IPS DF 4.7 (cell line): ENCODE measurements around the gene TSPEAR.

Experiments used
- DNase-seq: peaks from one replicate; pipeline ENCODE4 v3.0.0-alpha.2; 2013; ENCODE audit warnings: low spot score; ENCODE audit errors: extremely low read depth

Gene TSPEAR

DNA sequence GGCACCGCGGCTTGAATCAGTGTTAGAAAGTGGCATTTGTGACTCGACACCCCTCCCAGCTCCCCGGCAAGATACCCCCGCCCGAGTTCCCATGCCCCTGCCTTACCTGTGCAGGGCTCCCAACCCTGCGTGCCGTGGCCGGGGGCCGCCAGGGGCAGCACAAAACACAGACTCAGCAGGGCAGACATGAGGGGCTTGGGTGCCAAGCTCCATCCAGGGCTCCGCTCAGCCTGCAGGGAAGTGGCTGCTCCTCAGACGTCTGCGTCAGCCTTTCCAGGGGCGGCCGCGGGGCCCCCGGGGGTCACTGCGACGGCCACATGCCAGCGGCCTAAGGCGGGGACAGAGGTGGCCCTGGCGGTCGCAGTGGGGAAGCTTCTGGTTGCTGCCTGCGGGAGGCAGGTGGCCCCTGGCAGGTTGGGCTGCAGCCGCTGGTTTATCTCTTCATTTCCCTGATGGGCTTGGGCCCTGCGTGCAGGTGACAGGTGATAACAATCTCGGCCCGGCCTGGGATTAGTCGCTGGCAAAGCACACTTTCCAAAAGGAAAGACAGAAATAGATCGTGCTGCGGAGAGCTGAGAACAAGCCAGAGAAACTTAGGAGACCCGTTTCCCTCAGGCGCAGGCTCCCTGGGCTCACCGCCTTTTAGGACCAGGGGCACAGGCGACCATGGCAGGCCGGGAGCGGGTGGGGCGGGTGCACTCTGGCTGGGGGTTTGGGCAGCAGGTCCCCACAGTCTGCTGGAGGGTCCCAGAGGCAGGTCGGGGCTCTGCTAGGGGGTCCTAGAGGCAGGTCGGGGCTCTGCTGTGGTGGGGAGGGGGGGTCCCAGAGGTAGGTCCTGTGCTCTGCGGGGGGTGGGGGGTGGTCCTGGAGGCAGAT, at the start of gene TSPEAR:
Gene TSPEAR (minus strand): TSS at position 246 of the 876 bp plus-strand sequence. CDS start 58 bp downstream, at position 188.
- no peak for DNase-seq

DNA sequence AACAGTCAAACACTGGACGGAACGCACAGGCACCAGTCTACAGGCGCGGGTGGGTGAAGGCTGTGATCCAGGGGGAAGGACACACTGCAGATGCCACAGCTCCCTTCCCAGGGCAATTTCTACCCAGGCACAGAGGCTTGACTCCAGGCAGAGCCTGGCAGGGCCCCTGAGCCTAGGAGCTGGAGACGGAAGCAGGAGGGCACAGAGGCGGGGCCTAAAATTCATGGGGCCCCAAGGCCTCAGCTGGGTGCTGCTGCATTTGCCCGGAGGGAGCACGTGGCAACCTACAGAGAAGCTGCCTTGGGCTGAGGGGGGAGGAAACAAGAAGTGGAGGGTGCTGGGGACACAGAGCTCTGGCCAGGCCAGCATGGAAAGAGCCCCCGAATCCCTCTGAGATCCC, 49.0 kb upstream of the TSPEAR start:
- DNase-seq = no peak

DNA sequence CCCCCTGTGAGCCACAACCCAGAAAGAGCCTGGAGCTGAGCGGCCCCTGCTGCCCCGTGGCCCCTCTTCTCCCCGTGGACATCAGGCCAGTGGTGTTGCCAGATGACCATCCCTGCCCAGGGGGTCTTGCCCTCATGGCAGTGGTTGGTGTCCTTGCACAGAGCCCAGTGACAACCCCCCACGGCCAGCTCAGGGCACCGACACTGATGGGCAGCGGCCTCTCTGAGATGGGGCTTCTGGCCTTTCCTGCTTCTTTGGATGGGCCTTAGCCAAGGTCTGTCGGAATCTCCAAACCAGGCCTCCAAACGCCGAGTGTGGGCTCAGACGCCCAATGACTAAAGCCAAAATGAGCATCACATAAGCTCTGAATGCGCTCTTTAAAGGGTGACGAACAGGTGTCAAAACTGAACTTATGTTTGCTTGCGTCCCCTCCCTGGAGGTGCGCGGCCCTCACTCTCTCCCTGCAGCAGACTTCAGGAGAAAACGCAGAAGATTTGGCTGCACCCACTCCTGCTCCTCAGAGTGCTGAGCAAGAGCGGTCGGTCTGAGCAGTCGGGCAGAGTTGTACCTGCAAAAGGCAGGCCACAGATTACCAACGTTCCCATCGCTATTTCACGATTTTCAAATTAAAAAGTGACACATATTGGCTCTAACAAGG, 48.4 kb upstream of the TSPEAR start:
- DNase-seq = no peak

DNA sequence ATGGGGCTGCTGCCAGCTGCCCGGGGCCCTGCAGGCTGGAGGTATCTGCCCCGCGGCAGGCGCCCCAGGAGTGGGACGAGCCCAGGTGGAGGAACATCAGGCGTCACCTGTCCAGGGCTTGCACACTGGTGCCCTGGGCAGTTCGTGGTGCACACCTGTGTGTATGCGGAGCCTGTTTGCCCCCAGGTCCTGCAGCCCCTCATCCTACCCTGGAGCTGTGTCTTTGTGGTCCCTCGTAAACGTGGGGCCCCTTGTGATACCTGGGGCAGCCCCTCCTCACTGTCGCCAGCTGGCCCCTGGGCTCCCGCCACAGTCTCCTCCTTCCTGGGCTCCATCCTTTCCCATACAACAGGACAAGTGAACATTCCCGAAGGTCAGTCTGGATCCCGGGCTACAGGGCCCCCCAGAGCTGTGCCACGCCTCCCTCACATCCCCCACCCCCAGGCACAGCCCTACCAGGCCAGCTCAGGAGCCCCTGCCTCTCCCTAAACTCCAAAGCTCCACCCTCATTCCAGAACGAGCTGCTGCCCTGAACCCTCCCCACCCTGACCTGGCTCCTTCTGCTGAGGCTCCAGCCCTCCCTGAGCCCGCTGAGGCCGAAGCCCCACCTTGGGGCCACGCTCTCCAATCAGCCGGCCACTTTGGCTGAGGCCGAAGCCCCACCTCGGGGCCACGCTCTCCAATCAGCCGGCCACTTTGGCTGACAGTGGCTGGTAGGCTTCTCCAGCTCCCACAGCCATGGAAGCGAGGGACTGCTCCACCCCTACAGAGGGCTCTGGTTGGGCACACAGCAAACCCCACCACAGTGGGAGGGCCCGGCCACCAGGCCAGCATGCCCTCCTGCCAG, 47.6 kb upstream of the TSPEAR start:
- no peak for DNase-seq

DNA sequence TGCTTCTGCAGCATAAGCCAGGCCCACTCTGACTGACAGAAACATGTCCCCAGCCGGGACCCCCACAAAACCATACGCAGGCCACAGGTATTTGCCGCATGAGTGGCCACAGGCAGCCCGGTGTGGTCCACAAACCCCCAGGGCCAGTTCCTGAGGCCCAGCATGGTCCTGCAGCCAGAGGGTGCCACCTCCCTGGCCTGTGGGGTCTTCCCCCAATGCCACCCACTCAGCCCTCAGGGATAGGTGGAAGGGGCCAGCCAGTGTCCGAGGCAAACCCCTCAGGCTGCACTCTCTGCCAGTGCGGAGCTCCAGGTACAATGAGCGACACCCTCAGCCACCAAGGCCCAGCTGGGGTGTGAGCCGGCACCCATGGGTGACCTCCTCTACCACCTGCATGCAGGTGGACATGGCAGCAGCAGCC, 46.8 kb upstream of the TSPEAR start:
- DNase-seq = no peak

DNA sequence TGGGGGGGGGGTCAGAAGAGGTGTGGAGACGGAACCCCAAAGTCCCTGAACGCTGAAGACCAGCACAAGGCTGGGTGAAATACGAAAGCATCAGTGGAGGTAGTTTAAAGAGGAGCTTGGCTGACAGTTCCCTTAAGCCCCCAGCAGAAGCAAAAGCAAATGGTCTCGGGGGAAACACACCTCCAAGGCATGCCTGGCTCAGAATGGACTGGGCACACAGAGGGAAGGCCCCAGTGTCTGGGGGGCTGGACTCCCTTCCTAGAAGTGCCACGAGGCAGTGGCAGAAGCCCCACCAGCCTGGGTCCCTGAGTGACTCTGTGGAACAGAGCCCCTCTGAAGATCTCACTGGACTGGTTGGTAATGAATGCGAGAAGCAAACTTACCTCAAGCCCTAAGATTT, 46.4 kb upstream of the TSPEAR start:
- no peak for DNase-seq

DNA sequence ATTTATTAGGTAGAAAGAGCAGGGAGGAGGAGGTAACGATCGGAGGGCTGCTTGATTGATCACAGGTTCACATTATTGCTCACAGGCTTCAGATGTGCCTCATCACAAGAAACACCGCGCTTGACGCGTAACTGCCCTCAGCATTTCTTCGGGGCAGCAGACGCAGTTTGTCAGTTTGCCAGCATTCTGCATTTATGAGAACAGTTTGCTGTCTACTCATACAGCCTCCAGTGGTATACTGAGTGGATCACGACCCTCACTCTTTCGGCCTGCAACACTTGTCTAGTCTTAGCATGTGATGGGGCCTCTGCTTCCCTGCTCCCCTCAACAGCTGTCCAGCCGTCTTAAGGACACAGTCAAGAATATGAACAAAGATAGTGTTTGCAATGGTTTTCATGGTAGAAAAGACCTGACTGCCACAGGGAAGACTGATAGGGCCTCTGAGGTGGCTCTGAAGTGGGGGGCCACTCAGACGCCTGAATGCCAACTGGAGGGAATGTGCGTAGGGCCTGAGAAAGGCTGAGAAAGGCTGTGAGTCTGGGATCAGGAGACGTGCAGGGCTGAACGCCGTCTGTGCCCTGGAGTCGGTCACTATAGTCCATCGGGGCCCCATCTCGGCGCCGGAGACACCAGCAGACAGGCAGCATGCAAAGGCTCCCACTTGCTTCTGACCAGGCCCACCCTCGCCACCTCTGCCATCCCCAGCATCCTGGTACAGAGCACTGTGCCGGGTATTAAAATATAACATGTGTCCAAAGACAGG, 45.2 kb upstream of the TSPEAR start:
- no peak for DNase-seq

DNA sequence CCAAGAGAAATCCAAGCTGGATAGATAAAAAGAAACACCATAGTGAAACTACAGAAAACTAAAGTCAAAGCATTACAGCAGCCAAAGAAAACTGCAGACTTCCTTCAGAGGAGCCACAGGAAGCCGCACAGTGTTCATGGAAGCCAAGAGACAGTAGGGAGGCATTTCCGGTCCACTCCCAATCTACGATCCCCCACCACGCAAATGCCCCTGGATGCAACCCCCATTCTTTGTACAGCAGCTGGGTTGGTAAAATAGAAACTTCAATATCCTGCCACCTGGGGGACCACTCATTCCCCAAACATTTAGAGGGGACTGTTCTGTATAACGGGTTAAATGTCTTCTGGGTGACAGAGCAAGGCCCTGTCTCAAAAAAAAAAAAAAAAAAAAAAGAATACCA, 43.9 kb upstream of the TSPEAR start:
- DNase-seq = no peak

DNA sequence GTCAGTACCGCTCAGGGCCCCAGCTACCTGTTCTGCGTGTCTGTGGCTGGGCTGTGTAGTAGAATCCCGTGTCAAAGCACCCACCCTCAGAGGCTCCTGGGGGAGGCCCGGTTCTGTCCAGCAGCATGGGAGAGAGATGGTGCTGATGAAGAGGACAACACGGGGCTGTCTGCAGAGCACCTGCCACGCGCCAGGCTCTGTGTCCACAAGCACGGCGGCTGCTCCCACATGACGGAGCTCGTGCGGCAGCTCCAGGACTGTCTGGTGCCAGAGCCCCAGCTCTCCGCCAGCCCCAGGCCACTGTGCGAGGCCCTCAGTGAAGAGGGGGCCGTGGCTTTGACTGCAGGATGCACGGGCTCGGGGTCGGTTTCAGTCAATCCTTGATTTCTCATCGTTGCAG, 42.0 kb upstream of the TSPEAR start:
- no peak for DNase-seq

DNA sequence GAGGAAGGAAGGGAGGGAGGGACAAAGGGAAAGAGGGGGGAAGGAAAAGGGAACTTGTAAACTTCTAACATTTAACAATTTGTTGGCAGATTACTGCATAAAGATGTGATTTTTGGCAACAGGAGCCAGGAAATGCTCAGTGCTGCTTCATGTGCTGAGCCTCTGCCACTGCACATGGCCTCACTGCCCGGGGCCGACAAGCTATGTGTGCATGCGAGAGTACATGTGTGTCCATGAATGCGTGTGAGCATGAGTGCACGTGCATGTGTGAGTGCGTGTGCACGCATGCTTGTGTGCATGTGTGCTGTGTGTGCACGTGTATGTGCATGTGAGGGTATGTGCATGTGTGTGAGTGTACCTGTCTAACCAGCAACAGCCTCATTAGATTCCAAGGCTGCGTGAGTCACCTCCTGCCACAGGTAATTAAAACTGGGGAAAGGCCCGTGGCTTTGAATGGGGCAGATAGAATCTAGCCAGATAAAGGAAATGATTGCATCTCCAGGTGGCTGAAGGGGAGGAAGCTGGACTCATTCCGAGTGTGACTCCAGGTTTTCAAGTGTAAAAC, 41.4 kb upstream of the TSPEAR start:
- no peak for DNase-seq

DNA sequence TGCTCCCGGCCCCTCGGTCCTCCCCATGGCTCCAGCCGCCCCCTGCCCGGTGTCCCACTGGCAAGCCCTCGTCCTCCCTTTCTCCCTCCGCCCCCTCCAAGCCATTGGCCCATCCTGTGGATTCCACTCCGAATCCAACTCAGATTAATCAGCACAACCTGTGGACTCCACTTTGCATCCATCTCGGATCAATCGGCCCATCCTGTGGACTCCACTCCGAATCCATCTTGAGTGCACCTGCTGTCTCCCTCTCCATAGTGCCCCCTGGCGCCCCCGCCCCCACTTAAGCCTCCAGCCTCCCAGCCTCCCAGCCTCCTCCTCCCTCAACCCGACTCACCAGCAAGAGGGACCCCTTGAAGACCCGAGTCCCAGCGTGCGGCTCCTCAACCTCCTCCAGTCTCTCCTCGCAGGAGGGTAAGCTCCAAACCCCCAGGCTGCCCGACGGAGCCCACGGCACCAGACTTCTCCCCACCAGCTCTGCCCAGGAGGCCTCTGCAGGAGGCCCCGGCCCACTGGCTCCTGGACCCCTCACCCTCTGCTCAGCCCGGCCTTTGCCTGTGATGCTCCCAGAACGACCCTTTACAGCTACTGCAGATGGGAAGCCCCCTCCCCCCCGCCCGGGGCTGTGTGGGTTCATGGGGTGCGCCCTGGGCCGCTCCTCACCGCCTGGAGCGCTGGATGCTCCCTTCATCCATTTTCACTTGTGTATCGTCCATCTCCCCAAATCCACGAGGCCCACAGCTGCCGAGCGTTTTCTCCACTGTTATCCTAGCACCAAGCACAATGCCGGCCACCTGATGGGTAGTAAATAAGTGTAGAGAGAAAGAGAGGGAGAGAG, 40.6 kb upstream of the TSPEAR start:
- DNase-seq = no peak

DNA sequence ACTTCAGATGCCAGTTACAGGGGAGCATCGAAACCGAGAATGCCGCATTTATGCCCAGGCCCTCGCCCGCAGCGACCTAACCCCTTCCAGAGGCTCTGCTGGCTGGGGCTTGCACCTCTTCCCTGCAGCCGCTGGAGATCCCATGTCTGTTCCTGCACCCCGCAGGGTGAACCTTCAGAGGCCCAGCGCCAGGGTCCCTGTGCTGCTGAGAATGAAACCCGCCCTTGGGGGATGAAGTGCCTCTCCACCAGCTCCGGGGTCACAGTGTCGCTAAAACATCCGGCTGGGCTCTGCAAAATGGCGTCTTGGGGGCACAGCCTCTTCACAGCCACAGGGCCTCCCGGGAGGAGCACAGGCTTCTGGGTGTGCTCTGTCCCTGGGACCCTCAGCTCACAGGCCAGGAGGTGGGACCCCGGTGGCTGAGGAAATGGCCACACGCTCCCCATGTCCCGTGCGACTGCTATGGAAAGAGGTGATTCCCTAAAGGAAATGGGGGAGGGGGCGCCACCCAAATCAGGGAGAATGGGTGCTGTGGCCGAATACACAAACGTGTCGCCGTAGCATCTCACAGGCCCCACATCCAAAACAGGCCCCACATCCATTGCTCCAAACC, 39.9 kb upstream of the TSPEAR start:
- no peak for DNase-seq

DNA sequence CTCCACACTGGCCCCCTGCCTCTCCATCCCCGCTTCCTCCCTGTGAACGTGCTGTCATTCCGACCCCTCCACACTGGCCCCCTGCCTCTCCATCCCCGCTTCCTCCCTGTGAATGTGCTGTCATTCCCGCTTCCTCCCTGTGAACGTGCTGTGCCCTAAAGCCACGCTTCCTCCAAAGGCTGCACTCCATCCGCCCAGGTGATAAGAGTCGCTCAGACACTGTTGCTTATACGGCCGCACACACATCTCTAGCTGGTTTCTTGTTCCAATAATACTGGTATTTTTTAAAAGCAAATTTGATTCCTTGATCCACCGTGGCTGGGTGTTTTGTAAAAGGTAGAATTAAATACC, 39.3 kb upstream of the TSPEAR start:
- no peak for DNase-seq

DNA sequence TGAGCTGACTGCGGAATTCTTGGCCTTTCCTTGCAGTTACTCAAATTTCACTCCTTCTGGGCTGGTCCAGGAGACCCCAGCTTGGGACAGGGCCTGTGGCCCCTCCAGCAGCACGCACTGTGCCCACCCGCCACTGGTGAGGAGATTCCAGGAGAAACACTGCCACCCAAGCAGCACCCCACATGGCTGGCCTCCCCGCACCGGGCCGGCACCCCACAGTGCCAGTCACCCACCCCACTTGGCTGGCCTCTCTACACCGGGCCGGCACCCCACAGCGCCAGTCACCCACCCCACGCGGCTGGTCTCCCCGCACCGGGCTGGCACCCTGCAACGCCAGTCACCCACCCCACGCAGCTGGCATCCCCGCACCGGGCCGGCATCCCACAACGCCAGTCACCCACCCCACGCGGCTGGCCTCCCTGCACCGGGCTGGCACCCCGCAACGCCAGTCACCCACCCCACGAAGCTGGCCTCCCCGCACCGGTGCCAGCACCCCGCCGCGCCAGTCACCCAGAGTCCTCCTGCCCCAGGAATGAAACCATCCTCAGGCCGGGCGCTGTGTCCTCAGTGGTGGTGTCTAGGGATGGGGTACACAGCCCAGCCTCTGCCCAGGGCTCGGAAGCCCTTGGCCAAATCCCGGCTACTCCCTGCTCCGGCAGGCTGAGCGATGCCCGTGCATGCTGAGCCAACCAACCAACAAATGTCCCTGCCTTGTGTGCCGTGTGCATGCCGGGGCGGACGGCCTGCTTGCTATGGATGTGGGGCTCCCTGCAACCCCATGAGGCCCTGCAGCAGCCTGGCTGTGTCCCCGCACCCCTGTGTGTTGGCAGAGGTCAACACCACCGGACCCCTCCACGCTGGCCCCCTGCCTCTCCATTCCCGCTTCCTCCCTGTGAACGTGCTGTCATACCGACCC, 38.6 kb upstream of the TSPEAR start:
- no peak for DNase-seq

DNA sequence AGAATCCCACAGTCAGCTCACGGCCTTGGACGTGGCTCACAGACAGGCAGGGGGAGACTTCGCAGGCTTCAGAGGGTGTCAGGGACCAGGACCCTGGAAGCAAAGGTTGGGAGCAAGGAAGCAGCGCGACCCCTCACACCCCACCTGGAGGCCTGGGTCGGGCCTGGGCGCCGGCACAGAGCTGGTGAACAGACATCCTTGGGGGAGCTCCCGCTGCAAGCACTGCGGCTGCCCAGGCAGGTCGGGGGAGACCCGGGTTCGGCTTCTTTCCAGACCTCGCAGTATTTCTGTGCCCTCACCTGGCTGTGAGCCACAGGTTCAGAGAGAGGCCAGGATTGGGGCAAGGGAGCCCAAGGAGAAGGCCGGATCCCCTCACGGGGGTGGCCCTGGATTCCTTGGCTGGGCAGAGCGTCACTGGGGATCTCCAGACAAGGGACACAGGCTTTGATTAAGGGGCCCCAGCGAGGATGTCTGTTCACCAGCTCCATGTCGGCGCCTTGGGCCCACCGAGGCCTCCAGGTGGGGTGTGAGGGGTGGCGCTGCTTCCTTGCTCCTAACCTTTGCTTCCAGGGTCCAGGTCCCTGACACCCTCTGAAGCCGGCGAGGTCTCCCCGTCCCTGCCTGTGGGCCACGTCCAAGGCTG, 37.9 kb upstream of the TSPEAR start:
- no peak for DNase-seq

DNA sequence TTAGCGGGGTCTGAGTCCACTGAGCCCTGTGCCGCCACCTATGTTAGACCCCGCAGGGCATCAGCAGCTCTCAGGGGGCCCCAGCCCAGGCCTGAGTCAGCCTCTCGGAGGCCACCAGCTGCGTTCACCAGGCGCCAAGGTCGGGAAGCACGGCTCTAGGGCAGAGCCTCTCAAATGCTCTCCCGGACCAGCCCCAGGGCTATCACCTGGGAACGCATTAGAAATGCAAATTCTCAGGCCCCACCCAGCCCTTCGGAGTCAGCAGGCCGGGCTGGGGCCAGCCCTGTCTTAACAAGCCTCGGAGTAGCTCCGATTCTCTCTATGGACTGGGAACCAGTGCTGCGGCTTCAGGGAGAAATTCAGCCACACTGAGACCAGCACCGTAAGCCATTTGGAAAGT, 37.2 kb upstream of the TSPEAR start:
- DNase-seq = no peak

DNA sequence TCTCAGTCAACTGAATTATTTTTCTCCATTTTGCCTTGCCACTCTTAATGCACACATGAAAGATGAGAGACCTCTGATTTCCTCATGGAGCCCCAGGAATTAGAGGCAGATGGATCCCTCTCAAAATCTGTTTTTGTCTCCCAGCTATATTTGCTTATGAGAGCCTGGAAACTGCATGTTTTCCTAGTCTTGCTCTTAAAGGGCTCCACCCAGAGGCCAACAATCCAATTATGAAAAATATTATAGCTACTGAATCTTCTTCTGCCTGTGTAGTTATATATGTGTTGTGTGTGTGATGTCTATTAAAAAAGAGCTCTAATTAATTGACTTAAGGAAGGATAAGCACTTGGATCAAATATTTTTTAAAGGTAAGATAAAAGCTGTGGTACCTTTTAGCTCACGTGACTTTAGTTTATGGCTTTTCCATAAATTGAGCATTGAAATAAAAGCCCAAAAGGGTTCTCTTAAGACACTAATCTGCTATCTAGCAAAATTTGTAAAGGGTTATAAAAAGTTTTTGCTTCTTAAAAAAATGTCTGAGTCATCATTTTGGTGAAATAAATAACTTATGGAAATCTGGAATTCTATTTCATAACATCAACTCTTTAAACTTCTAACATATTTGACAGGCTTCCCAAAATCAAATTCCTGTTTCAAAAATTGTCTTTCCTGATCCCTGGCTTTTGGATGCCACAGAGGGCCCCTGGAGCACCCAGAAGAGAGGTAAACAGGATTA, 31.2 kb upstream of the TSPEAR start:
- DNase-seq = no peak
